ENCODE results near the gene ACOT12.
"Not testable (repeated sequence)": the region's sequence is repeated elsewhere in the genome, so short reads cannot be mapped to it uniquely, and the experiment has no call there.

Gene ACOT12

DNA sequence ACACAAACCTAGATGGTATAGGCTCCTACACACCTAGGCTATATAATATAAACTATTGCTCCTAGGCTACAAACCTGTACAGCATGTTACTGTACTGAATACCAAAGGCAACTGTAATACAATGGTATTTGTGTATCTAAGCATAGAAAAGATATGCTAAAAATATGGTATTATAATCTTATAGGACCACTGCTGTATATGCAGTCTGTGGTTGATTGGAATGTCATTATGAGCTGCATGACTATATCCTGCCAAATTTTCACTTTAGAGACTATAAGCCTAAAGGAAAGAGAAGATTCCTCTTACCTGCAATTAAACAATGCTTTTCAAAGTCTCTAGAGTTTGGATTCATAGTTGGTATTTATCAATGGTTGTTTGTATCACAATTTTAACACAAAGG is 24.7 kb upstream of the ACOT12 start:
- no peak for DNase-seq (ENCODE audit: low spot score)
- TF ChIP-seq CTCF (IDR thresholded peaks at IDR 0.05; ENCODE audit: extremely low read depth, insufficient read depth, missing control alignments), result no peak
- in situ Hi-C loops (cut with MboI; ENCODE audit: low pct_unique_long_range_greater_than_20kb, low sequenced_read_pairs, unreplicated experiment), result no loop called here

GRCh38 chr5:81417052-81417451 is 23.1 kb upstream of the ACOT12 start:
- no peak for DNase-seq (ENCODE audit: low spot score)
- in situ Hi-C loops (cut with MboI; ENCODE audit: low pct_unique_long_range_greater_than_20kb, low sequenced_read_pairs, unreplicated experiment), result no loop called here
- TF ChIP-seq CTCF (IDR thresholded peaks at IDR 0.05; ENCODE audit: extremely low read depth, insufficient read depth, missing control alignments), result no peak

GRCh38 chr5:81409896-81410295 is 16.0 kb upstream of the ACOT12 start:
- in situ Hi-C loops (cut with MboI; ENCODE audit: low pct_unique_long_range_greater_than_20kb, low sequenced_read_pairs, unreplicated experiment), result no loop called here
- TF ChIP-seq CTCF (IDR thresholded peaks at IDR 0.05; ENCODE audit: extremely low read depth, insufficient read depth, missing control alignments), result no peak
- DNase-seq (ENCODE audit: low spot score), result no peak

DNA sequence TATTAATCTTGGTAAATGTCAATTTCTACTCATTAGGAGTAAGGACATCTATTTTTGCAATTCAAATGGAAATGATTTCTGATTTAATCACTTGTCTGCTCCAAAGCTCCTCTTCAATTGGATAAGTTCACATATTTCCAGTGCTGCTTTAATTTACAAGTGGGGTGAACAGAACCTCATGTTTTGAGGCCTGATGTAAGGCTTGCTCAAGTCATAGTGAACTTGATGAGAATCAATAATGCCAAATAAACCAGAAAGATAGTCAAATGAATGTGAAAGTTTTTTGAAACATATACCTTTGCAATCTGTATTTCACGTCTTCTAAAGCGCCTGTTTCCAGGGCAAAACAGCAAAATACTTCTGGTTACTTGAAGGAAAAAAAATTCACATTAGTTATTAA is 15.4 kb upstream of the ACOT12 start:
- TF ChIP-seq CTCF (IDR thresholded peaks at IDR 0.05; ENCODE audit: extremely low read depth, insufficient read depth, missing control alignments), result no peak
- in situ Hi-C loops (cut with MboI; ENCODE audit: low pct_unique_long_range_greater_than_20kb, low sequenced_read_pairs, unreplicated experiment), result no loop called here
- DNase-seq (ENCODE audit: low spot score), result no peak

GRCh38 chr5:81408496-81408895 is 14.6 kb upstream of the ACOT12 start:
- DNase-seq (ENCODE audit: low spot score), result no peak
- TF ChIP-seq CTCF (IDR thresholded peaks at IDR 0.05; ENCODE audit: extremely low read depth, insufficient read depth, missing control alignments), result no peak
- in situ Hi-C loops (cut with MboI; ENCODE audit: low pct_unique_long_range_greater_than_20kb, low sequenced_read_pairs, unreplicated experiment), result no loop called here

DNA sequence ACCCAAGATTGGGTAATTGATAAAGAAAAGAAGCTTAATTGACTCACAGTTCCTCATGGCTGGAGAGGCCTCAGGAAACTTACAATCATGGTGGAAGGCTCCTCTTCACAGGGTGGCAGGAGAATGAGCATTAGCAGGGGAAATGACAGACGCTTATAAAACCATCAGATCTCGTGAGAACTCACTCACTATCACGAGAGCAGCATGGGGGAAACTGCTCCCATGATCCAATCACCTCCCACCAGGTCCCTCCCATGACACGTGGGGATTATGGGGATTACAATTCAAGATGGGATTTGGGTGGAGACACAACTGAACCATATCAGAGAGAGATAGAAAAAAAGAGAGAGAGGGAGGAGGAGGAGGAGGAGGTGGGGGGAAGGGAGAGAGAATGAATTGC is 13.9 kb upstream of the ACOT12 start:
- in situ Hi-C loops (cut with MboI; ENCODE audit: low pct_unique_long_range_greater_than_20kb, low sequenced_read_pairs, unreplicated experiment); DNase-seq (ENCODE audit: low spot score): not testable (repeated sequence)

- DNase-seq (ENCODE audit: low spot score), result no peak
- in situ Hi-C loops (cut with MboI; ENCODE audit: low pct_unique_long_range_greater_than_20kb, low sequenced_read_pairs, unreplicated experiment), result no loop called here
- no peak for TF ChIP-seq CTCF (IDR thresholded peaks at IDR 0.05; ENCODE audit: extremely low read depth, insufficient read depth, missing control alignments)
These were observed 11.4 kb upstream of the ACOT12 start for GRCh38 chr5:81405126-81405891.

Data from GM13977 (cell line).